Activated naive CD4-positive, alpha-beta T cell treated with anti-CD3 and anti-CD28 coated beads, Interleukin-2, amount 50 U/mL, for 24 hours (primary cell): Measurements from ENCODE around the gene ADAMTS15.

ENCODE experiments used
- H3K27ac Mint-ChIP-seq: one replicate; pipeline ENCODE4 v1.8.0; 2021; ENCODE audit warnings: mild to moderate bottlenecking, mixed read lengths
- H3K27me3 Mint-ChIP-seq: one replicate; pipeline ENCODE4 v1.8.0; 2021; ENCODE audit warnings: mixed read lengths
- H3K36me3 Mint-ChIP-seq: one replicate; pipeline ENCODE4 v1.8.0; 2021; ENCODE audit warnings: mixed read lengths
- H3K4me1 Mint-ChIP-seq: one replicate; pipeline ENCODE4 v1.8.0; 2021; ENCODE audit warnings: mixed read lengths
- H3K4me3 Mint-ChIP-seq: one replicate; pipeline ENCODE4 v1.8.0; 2021; ENCODE audit warnings: mild to moderate bottlenecking, mixed read lengths
- H3K9me3 Mint-ChIP-seq: one replicate; pipeline ENCODE4 v1.8.0; 2021; ENCODE audit warnings: mixed read lengths

The ADAMTS15 gene

DNA sequence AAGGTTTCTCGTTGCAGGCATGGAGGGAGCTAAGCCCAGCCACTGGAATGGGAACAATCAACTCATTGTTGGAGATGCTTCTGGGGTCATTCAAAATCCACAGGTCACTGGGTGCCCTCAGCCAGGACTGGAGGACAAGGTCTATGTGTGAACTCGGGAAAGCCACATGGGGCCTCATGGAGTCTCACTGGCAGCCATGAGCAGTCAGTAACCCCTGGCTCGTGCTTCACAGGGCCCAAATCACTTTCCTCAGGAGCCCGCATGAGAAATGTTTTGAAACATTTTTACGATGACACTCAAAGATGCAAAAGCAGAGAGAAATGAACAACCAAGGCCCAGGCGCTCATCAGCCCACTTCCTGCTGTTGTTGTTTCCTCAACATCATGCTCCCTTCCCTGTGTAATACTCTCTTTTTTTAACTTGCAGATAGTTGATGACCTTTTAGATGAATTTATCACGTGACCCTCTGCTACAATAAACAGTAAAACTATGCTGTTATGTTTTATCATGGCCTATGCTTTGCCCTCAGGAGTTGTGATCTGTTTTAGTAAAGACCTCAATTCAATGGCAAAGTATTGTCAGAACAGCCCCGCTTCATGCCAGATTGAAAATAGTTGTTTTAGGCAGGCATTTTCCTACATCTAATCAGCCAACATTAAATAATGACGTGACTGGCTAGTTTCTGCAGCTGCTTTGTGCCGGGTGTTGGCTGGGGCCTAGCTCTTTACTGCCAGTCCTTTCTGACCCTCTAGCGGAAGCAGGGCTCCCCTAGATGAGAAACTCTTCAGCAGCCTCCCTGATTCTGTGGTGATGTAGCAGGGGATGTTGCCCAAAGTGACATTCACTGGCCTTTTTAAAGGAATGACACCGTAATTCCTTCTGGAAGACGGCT lies 39.7 kb downstream of the ADAMTS15 start:
- Mint-ChIP-seq H3K4me3 (no peak overlapping the region), H3K4me1 (no peaks in the 10 kb centered on the region), H3K27me3 (peaks cover 1% of the 10 kb centered on the region), H3K27ac (no peak overlapping the region), H3K9me3 (no peaks in the 10 kb centered on the region), H3K36me3 (no peaks in the 10 kb centered on the region)

- peaks cover 2% of the 10 kb centered on the region for H3K27me3 Mint-ChIP-seq
- no peaks in the 10 kb centered on the region for H3K36me3 Mint-ChIP-seq
- H3K27ac Mint-ChIP-seq: no peak overlapping the region
- H3K4me1 Mint-ChIP-seq: no peaks in the 10 kb centered on the region
- H3K9me3 Mint-ChIP-seq: no peaks in the 10 kb centered on the region
- no peak overlapping the region for H3K4me3 Mint-ChIP-seq
Observed at GRCh38 chr11:130488848-130489584, 40.6 kb downstream of the ADAMTS15 start.

GRCh38 chr11:130489716-130490115 lies 41.3 kb downstream of the ADAMTS15 start:
- Mint-ChIP-seq H3K27ac (no peak overlapping the region), H3K9me3 (no peaks in the 10 kb centered on the region), H3K4me1 (no peaks in the 10 kb centered on the region), H3K4me3 (no peak overlapping the region), H3K36me3 (no peaks in the 10 kb centered on the region), H3K27me3 (peaks cover 4% of the 10 kb centered on the region)

DNA sequence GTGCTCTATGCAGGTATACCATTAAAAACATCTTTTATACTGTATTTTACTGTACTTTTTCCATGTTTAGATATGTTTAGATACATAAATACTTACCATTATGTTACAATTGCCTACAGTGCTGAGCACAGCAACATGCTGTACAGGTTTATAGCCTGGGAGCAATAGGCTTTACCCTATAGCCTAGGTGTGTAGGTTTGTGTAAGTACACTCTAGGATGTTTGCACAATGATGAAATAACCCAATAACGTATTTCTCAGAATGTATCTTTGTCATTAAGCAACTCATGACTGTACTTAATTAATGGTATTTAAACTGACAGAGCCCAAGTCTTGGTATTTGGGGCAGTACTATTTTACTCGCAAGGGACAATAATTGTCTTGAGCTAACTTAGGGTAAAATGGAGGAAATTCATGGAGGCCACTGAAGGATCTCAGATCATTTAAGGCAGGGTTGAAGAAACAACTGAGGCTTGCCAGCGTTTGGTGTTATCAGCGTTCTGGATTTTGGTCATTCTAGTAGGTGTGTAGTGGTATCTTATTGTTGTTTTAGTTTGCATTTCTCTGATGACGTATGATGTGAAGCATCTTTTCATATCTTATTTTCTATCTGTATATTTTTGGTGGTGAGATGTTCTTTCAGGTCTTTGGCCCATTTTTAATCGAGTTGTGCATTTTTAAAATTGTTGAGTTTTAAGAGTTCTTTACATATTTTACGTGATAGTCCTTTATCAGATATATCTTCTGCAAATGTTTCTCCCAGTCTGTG lies 42.4 kb downstream of the ADAMTS15 start:
- no peaks in the 10 kb centered on the region for H3K4me1 Mint-ChIP-seq
- no peaks in the 10 kb centered on the region for H3K36me3 Mint-ChIP-seq
- no peak overlapping the region for H3K4me3 Mint-ChIP-seq
- peaks cover 3% of the 10 kb centered on the region for H3K27me3 Mint-ChIP-seq
- no peaks in the 10 kb centered on the region for H3K9me3 Mint-ChIP-seq
- no peak overlapping the region for H3K27ac Mint-ChIP-seq

DNA sequence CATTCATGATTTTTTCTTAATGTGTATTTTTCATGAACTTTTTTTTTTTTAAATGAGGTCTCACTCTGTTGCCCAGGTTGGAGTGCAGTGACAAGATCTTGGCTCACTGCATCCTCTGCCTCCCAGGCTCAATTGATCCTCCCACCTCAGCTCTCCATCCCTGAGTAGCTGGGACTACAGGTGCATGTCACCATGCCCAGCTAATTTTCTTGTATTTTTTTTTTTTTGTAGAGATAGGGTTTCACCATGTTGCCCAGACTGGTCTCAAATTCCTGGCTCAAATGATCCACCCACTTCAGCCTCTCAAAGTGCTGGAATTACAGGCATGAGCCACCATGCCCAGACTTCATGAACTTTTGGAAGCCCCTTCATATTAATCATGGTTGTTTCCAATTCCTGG lies 49.7 kb downstream of the ADAMTS15 start:
- peaks cover 1% of the 10 kb centered on the region for H3K9me3 Mint-ChIP-seq
- no peaks in the 10 kb centered on the region for H3K36me3 Mint-ChIP-seq
- H3K4me3 Mint-ChIP-seq: no peak overlapping the region
- H3K27ac Mint-ChIP-seq: no peak overlapping the region
- no peaks in the 10 kb centered on the region for H3K4me1 Mint-ChIP-seq
- H3K27me3 Mint-ChIP-seq: peaks cover 12% of the 10 kb centered on the region

DNA sequence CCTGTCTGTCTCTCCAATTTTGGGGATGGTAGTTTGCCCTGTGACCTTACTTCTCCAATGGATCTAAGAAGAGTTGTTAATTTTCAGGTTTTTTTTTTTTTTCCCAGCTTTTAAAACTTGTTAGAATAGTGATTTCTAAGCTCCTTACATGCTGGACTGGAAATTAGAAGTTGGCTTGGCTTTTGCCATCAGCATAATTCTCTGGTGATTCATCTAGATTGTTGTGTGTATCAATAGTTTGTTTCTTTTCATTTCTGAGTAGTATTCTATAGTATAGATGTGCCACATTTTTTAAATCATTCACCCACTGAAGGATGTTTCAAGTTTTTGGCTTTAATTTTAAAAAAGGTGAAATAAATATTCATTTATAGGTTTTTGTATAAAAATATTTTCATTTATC lies 51.4 kb downstream of the ADAMTS15 start:
- Mint-ChIP-seq H3K36me3 (peaks cover 2% of the 10 kb centered on the region), H3K27me3 (peaks cover 19% of the 10 kb centered on the region), H3K4me3 (no peak overlapping the region), H3K27ac (no peak overlapping the region), H3K9me3 (peaks cover 6% of the 10 kb centered on the region), H3K4me1 (no peaks in the 10 kb centered on the region)

- Mint-ChIP-seq H3K36me3 (peaks cover 6% of the 10 kb centered on the region), H3K4me3 (no peak overlapping the region), H3K27me3 (peaks cover 23% of the 10 kb centered on the region), H3K9me3 (peaks cover 27% of the 10 kb centered on the region), H3K4me1 (no peaks in the 10 kb centered on the region), H3K27ac (no peak overlapping the region)
Observed at GRCh38 chr11:130504317-130504716, 55.9 kb downstream of the ADAMTS15 start.

DNA sequence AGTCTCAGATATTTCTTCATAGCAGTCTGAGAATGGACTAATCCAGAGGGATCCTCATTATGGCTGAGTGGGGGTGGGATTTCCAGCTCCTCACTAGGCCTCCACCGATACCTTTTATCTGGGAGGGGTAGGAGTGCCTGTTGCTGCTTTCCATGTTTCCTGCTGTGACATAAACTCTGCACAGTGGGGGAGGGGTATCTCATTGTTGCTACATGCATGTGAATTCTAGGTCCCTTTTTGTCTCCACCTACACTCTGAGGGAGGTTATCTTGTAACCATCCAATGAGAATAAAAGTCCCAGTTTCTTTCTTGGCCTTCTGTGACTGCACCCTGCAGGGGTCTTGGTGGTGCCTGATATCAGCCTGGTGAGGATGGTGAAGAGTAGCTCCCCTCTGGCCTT lies 60.5 kb downstream of the ADAMTS15 start:
- peaks cover 6% of the 10 kb centered on the region for H3K36me3 Mint-ChIP-seq
- peaks cover 22% of the 10 kb centered on the region for H3K9me3 Mint-ChIP-seq
- H3K4me3 Mint-ChIP-seq: no peak overlapping the region
- no peaks in the 10 kb centered on the region for H3K4me1 Mint-ChIP-seq
- H3K27ac Mint-ChIP-seq: no peak overlapping the region
- H3K27me3 Mint-ChIP-seq: peaks cover 10% of the 10 kb centered on the region

DNA sequence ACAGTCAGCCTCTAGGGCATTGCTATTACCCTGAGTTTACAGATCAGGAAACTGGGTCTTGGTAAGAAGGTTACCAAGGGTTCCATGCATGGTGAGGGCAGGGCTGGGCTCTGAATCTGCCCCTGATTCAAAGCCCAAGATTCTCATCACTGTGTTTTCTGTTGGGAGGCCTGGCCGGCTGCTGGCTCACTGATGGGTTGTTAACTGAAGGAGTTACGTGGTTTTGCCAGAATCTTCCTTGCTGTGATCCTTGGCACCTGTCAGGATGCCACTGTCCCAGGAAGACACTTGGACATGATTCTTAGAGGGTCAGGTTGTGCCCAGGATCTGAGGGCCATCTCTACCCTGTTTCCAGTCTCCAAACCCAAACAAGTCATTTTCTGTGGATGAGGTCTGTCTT lies 61.5 kb downstream of the ADAMTS15 start:
- no peaks in the 10 kb centered on the region for H3K4me1 Mint-ChIP-seq
- peaks cover 22% of the 10 kb centered on the region for H3K9me3 Mint-ChIP-seq
- peaks cover 6% of the 10 kb centered on the region for H3K27me3 Mint-ChIP-seq
- no peak overlapping the region for H3K27ac Mint-ChIP-seq
- H3K36me3 Mint-ChIP-seq: peaks cover 4% of the 10 kb centered on the region
- H3K4me3 Mint-ChIP-seq: no peak overlapping the region

- Mint-ChIP-seq H3K27ac (no peak overlapping the region), H3K36me3 (peaks cover 2% of the 10 kb centered on the region), H3K4me3 (no peak overlapping the region), H3K9me3 (peaks cover 17% of the 10 kb centered on the region), H3K27me3 (peaks cover 5% of the 10 kb centered on the region), H3K4me1 (no peaks in the 10 kb centered on the region)
Observed at GRCh38 chr11:130510407-130511006, 62.1 kb downstream of the ADAMTS15 start.

GRCh38 chr11:130511765-130512164 lies 63.3 kb downstream of the ADAMTS15 start:
- no peaks in the 10 kb centered on the region for H3K4me1 Mint-ChIP-seq
- no peak overlapping the region for H3K4me3 Mint-ChIP-seq
- peaks cover 8% of the 10 kb centered on the region for H3K9me3 Mint-ChIP-seq
- peaks cover under 1% of the 10 kb centered on the region for H3K27me3 Mint-ChIP-seq
- H3K27ac Mint-ChIP-seq: no peak overlapping the region
- no peaks in the 10 kb centered on the region for H3K36me3 Mint-ChIP-seq

DNA sequence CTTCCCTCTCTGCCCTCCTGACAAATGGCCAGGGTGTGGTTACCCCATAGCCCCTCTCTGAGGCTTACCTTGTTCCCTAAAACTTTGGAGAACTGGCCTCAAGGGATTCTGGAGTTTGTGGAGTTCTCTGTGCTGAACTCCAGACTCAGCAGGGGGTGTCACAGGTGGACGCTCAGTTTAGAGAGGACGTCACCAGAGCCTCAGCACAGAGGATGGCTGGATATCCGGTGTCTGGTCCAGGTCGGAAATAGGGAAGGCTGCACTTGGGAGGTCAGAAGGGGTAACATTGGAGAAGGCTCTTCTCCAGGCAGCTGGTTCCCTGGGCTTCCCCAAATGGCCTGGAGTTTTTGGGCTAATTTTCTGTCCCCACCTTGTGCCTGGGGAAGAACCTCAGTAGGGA lies 64.2 kb downstream of the ADAMTS15 start:
- Mint-ChIP-seq H3K27me3 (no peaks in the 10 kb centered on the region), H3K9me3 (peaks cover 5% of the 10 kb centered on the region), H3K4me1 (no peaks in the 10 kb centered on the region), H3K27ac (no peak overlapping the region), H3K4me3 (no peak overlapping the region), H3K36me3 (no peaks in the 10 kb centered on the region)

DNA sequence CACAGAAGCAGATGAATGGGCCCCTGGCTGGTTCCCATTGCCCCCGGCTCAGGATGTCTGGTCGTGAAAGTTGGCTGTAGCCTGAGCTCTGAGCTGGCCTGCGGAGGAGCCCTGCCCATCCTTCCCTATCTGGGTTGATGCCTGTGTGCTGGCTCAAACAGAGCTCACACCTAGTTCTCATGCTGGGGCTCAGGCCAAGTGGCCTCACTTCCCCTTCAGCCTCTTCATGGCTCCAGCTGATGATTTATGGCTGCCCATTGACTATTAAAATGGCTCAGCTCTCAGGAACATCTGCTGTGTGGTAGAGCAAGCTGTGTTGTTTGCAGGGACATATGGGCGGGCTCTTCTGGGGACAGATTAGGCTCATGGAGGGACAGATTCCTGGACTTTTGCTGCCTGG lies 64.7 kb downstream of the ADAMTS15 start:
- Mint-ChIP-seq H3K36me3 (no peaks in the 10 kb centered on the region), H3K9me3 (peaks cover under 1% of the 10 kb centered on the region)

GRCh38 chr11:130514316-130514715 lies 65.9 kb downstream of the ADAMTS15 start:
- H3K27me3 Mint-ChIP-seq: no peaks in the 10 kb centered on the region
- H3K4me1 Mint-ChIP-seq: no peaks in the 10 kb centered on the region
- no peaks in the 10 kb centered on the region for H3K36me3 Mint-ChIP-seq
- no peak overlapping the region for H3K4me3 Mint-ChIP-seq
- no peak overlapping the region for H3K27ac Mint-ChIP-seq
- no peaks in the 10 kb centered on the region for H3K9me3 Mint-ChIP-seq

More for the DNA sequence above, 64.7 kb downstream of the ADAMTS15 start:
- H3K4me3 Mint-ChIP-seq: no peak overlapping the region
- no peaks in the 10 kb centered on the region for H3K4me1 Mint-ChIP-seq
- no peak overlapping the region for H3K27ac Mint-ChIP-seq
- H3K27me3 Mint-ChIP-seq: no peaks in the 10 kb centered on the region

GRCh38 chr11:130514851-130515250 lies 66.4 kb downstream of the ADAMTS15 start:
- Mint-ChIP-seq H3K4me1 (no peaks in the 10 kb centered on the region), H3K4me3 (no peak overlapping the region), H3K36me3 (no peaks in the 10 kb centered on the region), H3K9me3 (no peaks in the 10 kb centered on the region), H3K27me3 (no peaks in the 10 kb centered on the region), H3K27ac (no peak overlapping the region)
